K562 (cell line): ENCODE results near the gene GABRB3. TPM values are rescaled to one million over a fixed set of nuclear protein-coding genes. Genes with fewer than 3 reads are reported as not detected.

Experiments
- ATAC-seq: fragments of 200-7000 bp; cut with Tn5 transposase; 3 replicates; pipeline ENCODE4 v1.9.1; 2020; ENCODE audit warnings: moderate library complexity
- BruUV-seq: library from RNA; stranded (reverse); fragments of 400-500 nt; replicated peaks from 2 replicates; lab custom pipeline; 2021; lab: Mats Ljungman, UMichigan
- CTCF ChIA-PET: fragments of 300-600 bp; formaldehyde crosslinking; extraction: SDS; loops from one replicate; lab custom pipeline; 2021; ENCODE audit warnings: low intra/inter-chr PET ratio; lab: Yijun Ruan, JAX
- POLR2A ChIA-PET: fragments of 300-600, 350-650 bp; sonication (Branson Sonifier 250); formaldehyde crosslinking; extraction: SDS; loops from one replicate; lab custom pipeline; 2021; ENCODE audit warnings: antibody characterized with exemption, inconsistent platforms; lab: Yijun Ruan, JAX
- DNase-seq, 4 experiments: peaks; one replicate each; pipeline versions ENCODE4 v3.0.0 to v3.0.0-alpha.2; 2011 to 2018; ENCODE audit warnings: low spot score in 3 of 4, mixed read lengths in 3 of 4; ENCODE audit errors: extremely low read depth in 1 of 4
- FAIRE-seq: peaks from 2 replicates; lab custom pipeline; 2011; peaks lifted over from hg19 to GRCh38; lab: Jason Lieb, UNC
- H2AFZ ChIP-seq: 2 replicates; pipeline ENCODE4 v1.6.0; 2011; ENCODE audit warnings: low read depth, low read length, control low read depth, inconsistent platforms
- H3K27ac ChIP-seq: fragments of 200-600 bp; 3 replicates; pipeline ENCODE4 v1.8.0; 2011; ENCODE audit warnings: low read depth, mild to moderate bottlenecking, control low read depth, inconsistent platforms, low read length, moderate library complexity, mixed read lengths; ENCODE audit errors: extremely low read depth
- H3K27me3 ChIP-seq, 2 experiments: fragments of 300-600 bp in 1 of 2; 2 replicates in 1 of 2; 3 replicates in 1 of 2; pipeline versions ENCODE4 v1.6.0 to v1.8.0; 2011; ENCODE audit warnings: inconsistent platforms in 2 of 2, low read length in 2 of 2, mild to moderate bottlenecking in 1 of 2, mixed read lengths in 1 of 2, moderate library complexity in 1 of 2; ENCODE audit not compliant: control insufficient read depth in 2 of 2, insufficient read depth in 2 of 2
- H3K36me3 ChIP-seq: fragments of 300-600 bp; 3 replicates; pipeline ENCODE4 v1.8.0; 2011; ENCODE audit warnings: mild to moderate bottlenecking, low read length, inconsistent platforms; ENCODE audit not compliant: control insufficient read depth, insufficient read depth
- H3K4me1 ChIP-seq, 2 experiments: fragments of 200-600 bp in 1 of 2; replicated peaks in 1 of 2; 2 replicates in 1 of 2; 3 replicates in 1 of 2; pipeline versions ENCODE4 v1.5.1 to v1.8.0; 2011; ENCODE audit warnings: inconsistent platforms in 2 of 2, low read length in 2 of 2, mild to moderate bottlenecking in 1 of 2, mixed read lengths in 1 of 2, moderate library complexity in 1 of 2; ENCODE audit not compliant: control insufficient read depth in 2 of 2, insufficient read depth in 2 of 2
- H3K4me2 ChIP-seq: 2 replicates; pipeline ENCODE4 v1.6.1; 2011; ENCODE audit warnings: low read length, control low read depth, inconsistent platforms, mixed read lengths; ENCODE audit not compliant: insufficient read depth
- H3K4me3 ChIP-seq: fragments of 200-600 bp; sonication (generic), shearing (Covaris generic); 2 replicates; pipeline ENCODE4 v1.5.1; 2016; ENCODE audit warnings: control low read depth, inconsistent platforms
- H3K79me2 ChIP-seq: fragments of 200-600 bp; 3 replicates; pipeline ENCODE4 v1.8.0; 2011; ENCODE audit warnings: low read length, inconsistent platforms; ENCODE audit not compliant: control insufficient read depth, insufficient read depth
- H3K9ac ChIP-seq, 2 experiments: 2 replicates each; pipeline versions ENCODE4 v1.6.0 to v1.6.1; 2011; ENCODE audit warnings: low read depth in 2 of 2, low read length in 2 of 2, control low read depth in 1 of 2, inconsistent platforms in 1 of 2, mild to moderate bottlenecking in 1 of 2, mixed read lengths in 1 of 2; ENCODE audit not compliant: insufficient read depth in 1 of 2
- H3K9me1 ChIP-seq: one replicate; pipeline ENCODE4 v1.6.0; 2011; ENCODE audit warnings: inconsistent platforms, mild to moderate bottlenecking, low read length, moderate library complexity; ENCODE audit not compliant: control insufficient read depth, insufficient read depth
- H3K9me3 ChIP-seq: replicated peaks from 2 replicates; pipeline ENCODE4 v1.5.1; 2011; ENCODE audit warnings: low read depth, low read length, inconsistent platforms; ENCODE audit not compliant: control insufficient read depth, insufficient read depth
- H4K20me1 ChIP-seq: replicated peaks from 2 replicates; pipeline ENCODE4 v1.6.1; 2011; ENCODE audit warnings: low read length, inconsistent platforms, mixed read lengths; ENCODE audit not compliant: control insufficient read depth, insufficient read depth
- E2F4 ChIP-seq: sonication (generic); formaldehyde crosslinking; IDR thresholded peaks from 2 replicates; pipeline ENCODE4 v1.8.0; 2022; ENCODE audit warnings: mild to moderate bottlenecking, low read depth, missing genetic modification reagents
- ETV6 ChIP-seq, 3 experiments: fragments of 150-350 bp in 1 of 3; sonication (generic) in 1 of 3; formaldehyde crosslinking in 1 of 3; IDR thresholded peaks; 2 replicates each; pipeline versions ENCODE4 v1.6.1 to v1.8.0; 2014 to 2022; ENCODE audit warnings: borderline replicate concordance in 2 of 3, low read depth in 2 of 3, antibody characterized with exemption in 1 of 3, low read length in 1 of 3, mild to moderate bottlenecking in 1 of 3, missing genetic modification reagents in 1 of 3
- HNRNPL ChIP-seq: fragments of 200-400 bp; formaldehyde crosslinking; IDR thresholded peaks from 2 replicates; pipeline ENCODE4 v1.6.1; 2017; ENCODE audit warnings: low read depth, mild to moderate bottlenecking, low read length
- PCBP1 ChIP-seq: fragments of 200-400 bp; formaldehyde crosslinking; IDR thresholded peaks from 2 replicates; pipeline ENCODE4 v1.6.1; 2018; ENCODE audit warnings: mild to moderate bottlenecking, low read depth, low read length; ENCODE audit not compliant: poor library complexity, severe bottlenecking
- RBFOX2 ChIP-seq: fragments of 200-400 bp; formaldehyde crosslinking; IDR thresholded peaks from 2 replicates; pipeline ENCODE4 v1.6.1; 2017; ENCODE audit warnings: low read depth, mild to moderate bottlenecking, low read length, moderate library complexity
- SRSF9 ChIP-seq: fragments of 200-400 bp; formaldehyde crosslinking; IDR thresholded peaks from 2 replicates; pipeline ENCODE4 v1.6.1; 2017; ENCODE audit warnings: low read depth, low read length, borderline replicate concordance
- TBP ChIP-seq: optimal IDR thresholded peaks from 2 replicates; pipeline ENCODE3; 2011; ENCODE audit warnings: low read depth, low read length, improper control_type of control experiment
- TCFL5 ChIP-seq: fragments of 250-450 bp; sonication (Bioruptor Pico); conservative IDR thresholded peaks from 2 replicates; pipeline ENCODE4 v1.6.1; 2021; ENCODE audit warnings: mild to moderate bottlenecking, moderate library complexity, matching md5 sums
- ZNF23 ChIP-seq: fragments of 250-450 bp; sonication (Bioruptor Pico); IDR thresholded peaks from 2 replicates; pipeline ENCODE4 v1.4.0; 2020; ENCODE audit warnings: mild to moderate bottlenecking
- WGBS: fragments of 100-300 bp; shearing (Covaris generic); methylation state at CpG from one replicate; pipeline ENCODE4 v1.1.6; 2016; ENCODE audit warnings: low coverage, mixed read lengths; ENCODE audit not compliant: insufficient coverage; ENCODE audit errors: missing lambda C conversion rate; 5-methylcytosine and 5-hydroxymethylcytosine counted together
- in situ Hi-C: fragments of 300-500 bp; cut with MboI; formaldehyde crosslinking; loops from 4 replicates; pipeline ENCODE4 v1.15.0; 2018; ENCODE audit warnings: inconsistent platforms, mixed read lengths
- intact Hi-C: fragments of 100-400 bp; cut with micrococcal nuclease; formaldehyde crosslinking; loops from 2 replicates; pipeline ENCODE4 v1.14.2; 2022
- polyA plus RNA-seq, 8 experiments: library from polyadenylated mRNA; depleted of rRNA in 4 of 8; stranded (reverse) in 5 of 8; unstranded in 3 of 8; fragments of >200 nt; fragmentation: Nextera tagmentation in 2 of 8; fragmentation: Illumina TruSeq in 1 of 8; extraction: Ambion mirVana in 2 of 8; extraction: Trizol in 1 of 8; gene quantifications; 2 replicates each; pipeline versions ENCODE4 v1.2.1 to v1.2.3, GENCODE V29; 2011 to 2014; ENCODE audit warnings: inconsistent platforms in 1 of 8, missing spikeins in 1 of 8
- total RNA-seq, 7 experiments: library from RNA; depleted of rRNA in 6 of 7; stranded (reverse); fragments of >200 nt in 6 of 7; fragmentation: Illumina TruSeq in 2 of 7; extraction: Trizol in 2 of 7; gene quantifications; 2 replicates each; pipeline versions ENCODE4 v1.2.1 to v1.2.3, GENCODE V29; 2011 to 2021; ENCODE audit warnings: low replicate concordance in 1 of 7

Gene GABRB3
- total and polyA plus RNA-seq, 9 of the 15 experiments (the other 6 are each of a cell fraction or from before 2014, with no cell fraction given): 0.09 to 1.4 (median 0.49) TPM

GRCh38 chr15:26667222-26667988 is 105.5 kb downstream of the GABRB3 start:
- FAIRE-seq (no peak), DNase-seq (no peak), ATAC-seq (no peak)
- H4K20me1 ChIP-seq: no peaks in the 10 kb centered on the region
- intact Hi-C loops (no loop called here), in situ Hi-C loops (no loop called here)
- 1% methylated on average over 14 of the region's 14 CpGs for WGBS
- no peak for TF ChIP-seq RBFOX2
- TF ChIP-seq ETV6 (IDR thresholded peaks at IDR 0.05; ENCODE audit: borderline replicate concordance in 1 of 2, low read depth in 2 of 2, low read length in 1 of 2): no peak
- TF ChIP-seq ETV6 (CRISPR knock-in tag; IDR thresholded peaks at IDR 0.05; ENCODE audit: borderline replicate concordance): no peak
- no peak for TF ChIP-seq TCFL5
- no peak for TF ChIP-seq SRSF9
- no peak for TF ChIP-seq ZNF23 (CRISPR knock-in tag)
- no peak for TF ChIP-seq PCBP1
- no peak for TF ChIP-seq E2F4 (CRISPR knock-in tag)
- no peak for TF ChIP-seq TBP
- no peak for TF ChIP-seq HNRNPL
- ChIA-PET CTCF (no interaction called here), POLR2A (no interaction called here)
- BruUV-seq: no TSS peak
- no peak overlapping the region for H3K9ac ChIP-seq
- no peak overlapping the region for H3K27ac ChIP-seq
- no peaks in the 10 kb centered on the region for H3K79me2 ChIP-seq
- H3K9me1 ChIP-seq: no peaks in the 10 kb centered on the region
- peaks cover 0 to 6% of the 10 kb centered on the region in 2 experiments; a peak in 2 of 5 replicates for H3K27me3 ChIP-seq
- no peaks in the 10 kb centered on the region for H3K4me1 ChIP-seq
- no peak overlapping the region for H2AFZ ChIP-seq
- H3K4me2 ChIP-seq: no peak overlapping the region
- H3K9me3 ChIP-seq: no peaks in the 10 kb centered on the region
- no peak overlapping the region for H3K4me3 ChIP-seq
- H3K36me3 ChIP-seq: no peaks in the 10 kb centered on the region
